Motor neuron (in vitro differentiated cells): Measurements from ENCODE around the gene GRK1. TPM values are rescaled to one million over a fixed set of nuclear protein-coding genes. Genes with fewer than 3 reads are reported as not detected.
A peak's percentile ranks its signal among the peaks of the same experiment; 100 is the strongest.
"Not testable (repeated sequence)": the region's sequence is repeated elsewhere in the genome, so short reads cannot be mapped to it uniquely, and the experiment has no call there.

Experiments
- ATAC-seq, 8 experiments: fragments of 200-7000 bp; cut with Tn5 transposase; replicated peaks in 6 of 8; 2 replicates each; pipeline ENCODE4 v1.8.0; 2021; ENCODE audit warnings: mild to moderate bottlenecking in 8 of 8, moderate library complexity in 8 of 8
- H3K27ac ChIP-seq, 2 donors: fragments of 250-450 bp; sonication (Bioruptor Pico); 2 replicates each; pipeline ENCODE4 v1.9.0; 2021; ENCODE audit warnings: antibody characterized with exemption in 2 of 2, mild to moderate bottlenecking in 2 of 2, moderate library complexity in 1 of 2
- H3K4me1 ChIP-seq, 2 donors: fragments of 250-450 bp; sonication (Bioruptor Pico); replicated peaks in 1 of 2; 2 replicates each; pipeline ENCODE4 v1.6.1; 2021; ENCODE audit warnings: antibody characterized with exemption in 2 of 2, mild to moderate bottlenecking in 2 of 2, moderate library complexity in 1 of 2
- H3K4me3 ChIP-seq, 5 donors: fragments of 250-450 bp; sonication (Bioruptor Pico); 2 replicates each; pipeline ENCODE4 v1.9.0; 2021; ENCODE audit warnings: antibody characterized with exemption in 5 of 5, mild to moderate bottlenecking in 5 of 5, moderate library complexity in 4 of 5
- WGBS, 10 experiments: fragments of 450-650 bp; shearing (Covaris generic); methylation state at CpG; one replicate each; pipeline ENCODE4 v1.0.0; 2022; 5-methylcytosine and 5-hydroxymethylcytosine counted together
- in situ Hi-C, 9 experiments: fragments of 400-800 bp; cut with MboI; loops; one replicate each; pipeline ENCODE4 v1.15.0; 2021; ENCODE audit warnings: low sequenced_read_pairs in 9 of 9, low pct_unique_long_range_greater_than_20kb in 2 of 9; ENCODE audit not compliant: unreplicated experiment in 9 of 9
- total RNA-seq, 8 experiments: library from RNA; unstranded; fragments of 300-600 nt; gene quantifications; 2 replicates each; pipeline versions ENCODE4 v1.2.3 to v1.2.4, GENCODE V29; 2022

The GRK1 gene
- total RNA-seq, 8 experiments from 2014 or later: under 0.01 to 1.1 (median 0.38) TPM; not detected in 1

- ATAC-seq: peak in 4 of 8 experiments; percentile 19 to 66 (median 54)
- 40 to 95% (median 81%) methylated on average over 1 to 6 of the region's 21 CpGs; no CpG with 5 or more reads in 4 of the 10 experiments for WGBS, 10 experiments
- no peak overlapping the region for H3K4me3 ChIP-seq
Observed at GRCh38 chr13:113742445-113743120, 75.6 kb downstream of the GRK1 start.

DNA sequence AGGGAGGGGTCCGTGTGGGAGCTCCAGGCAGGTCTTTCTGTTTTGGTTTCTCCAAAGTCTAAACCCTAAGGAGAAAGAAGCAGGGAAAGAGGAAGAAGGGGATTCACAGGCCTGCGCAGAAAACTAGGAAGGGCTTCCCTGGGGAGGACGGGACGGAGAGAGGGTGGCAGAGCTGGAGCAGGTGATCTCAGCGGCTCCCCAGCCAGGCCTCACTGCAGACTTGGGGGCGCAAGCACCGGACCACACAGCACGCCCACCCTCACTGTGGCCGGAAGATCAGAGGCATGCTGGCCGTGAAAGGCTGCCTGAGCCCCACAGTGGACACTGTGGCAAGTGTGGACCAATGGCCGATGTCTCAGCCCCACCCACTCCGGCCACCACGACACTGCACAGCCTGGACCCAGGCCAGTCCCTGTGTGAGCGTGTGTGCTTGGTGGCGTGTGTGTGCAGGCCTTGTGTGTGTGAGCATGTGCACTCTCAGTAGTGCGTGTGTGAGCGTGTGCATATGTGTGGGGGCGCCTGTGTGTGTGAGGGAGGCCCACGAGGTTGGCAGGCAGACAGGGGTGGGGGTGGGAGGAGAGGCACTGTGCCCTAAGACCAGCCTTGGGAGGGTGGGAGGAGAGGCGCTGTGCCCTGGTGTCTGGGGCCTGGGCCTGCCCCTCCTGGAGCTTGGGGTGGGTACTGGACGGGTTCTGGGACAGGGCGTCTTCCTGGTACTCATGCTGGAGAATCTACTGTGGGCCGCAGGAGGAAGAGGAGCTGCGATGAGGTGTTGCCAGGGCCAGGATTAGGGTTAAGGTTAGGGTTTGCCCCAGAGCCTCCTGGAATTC is 76.6 kb downstream of the GRK1 start:
- in situ Hi-C loops: no loop called here
- ATAC-seq: no peak
- WGBS, 10 experiments: 53 to 100% (median 90%) methylated on average over 1 to 8 of the region's 24 CpGs; no CpG with 5 or more reads in 4 of the 10 experiments
- Histone ChIP-seq H3K27ac (no peak overlapping the region), H3K4me3 (no peak overlapping the region), H3K4me1 (peaks cover 20 to 23% of the 10 kb centered on the region in 2 donors)

More at GRCh38 chr13:113742445-113743120, 75.6 kb downstream of the GRK1 start:
- in situ Hi-C loops: no loop called here
- H3K4me1 ChIP-seq: peaks cover 12 to 23% of the 10 kb centered on the region in 2 donors
- H3K27ac ChIP-seq: peak overlapping the region in 1 of 2 donors; percentile 20

GRCh38 chr13:113744197-113745000 is 77.4 kb downstream of the GRK1 start:
- in situ Hi-C loops: no loop called here
- no peak overlapping the region for H3K27ac ChIP-seq
- no peak for ATAC-seq
- H3K4me1 ChIP-seq: peaks cover 20 to 23% of the 10 kb centered on the region in 2 donors
- WGBS, 10 experiments: 33 to 92% (median 77%) methylated on average over 2 to 6 of the region's 21 CpGs; no CpG with 5 or more reads in 6 of the 10 experiments
- no peak overlapping the region for H3K4me3 ChIP-seq

- Histone ChIP-seq H3K27ac (no peak overlapping the region), H3K4me3 (no peak overlapping the region), H3K4me1 (peaks cover 20 to 23% of the 10 kb centered on the region in 2 donors)
- in situ Hi-C loops: no loop called here
- ATAC-seq: no peak
- 83 to 100% (median 100%) methylated on average over 1 to 5 of the region's 9 CpGs; no CpG with 5 or more reads in 5 of the 10 experiments for WGBS, 10 experiments
Observed at GRCh38 chr13:113745059-113745458, 78.0 kb downstream of the GRK1 start.

- in situ Hi-C loops, ATAC-seq, H3K27ac ChIP-seq, H3K4me3 ChIP-seq: not testable (repeated sequence)
- 60 to 80% (median 80%) methylated on average over 1 to 5 of the region's 24 CpGs; no CpG with 5 or more reads in 6 of the 10 experiments for WGBS, 10 experiments
- H3K4me1 ChIP-seq: peaks cover 20 to 23% of the 10 kb centered on the region in 2 donors
Observed at GRCh38 chr13:113745500-113746142, 78.6 kb downstream of the GRK1 start.

DNA sequence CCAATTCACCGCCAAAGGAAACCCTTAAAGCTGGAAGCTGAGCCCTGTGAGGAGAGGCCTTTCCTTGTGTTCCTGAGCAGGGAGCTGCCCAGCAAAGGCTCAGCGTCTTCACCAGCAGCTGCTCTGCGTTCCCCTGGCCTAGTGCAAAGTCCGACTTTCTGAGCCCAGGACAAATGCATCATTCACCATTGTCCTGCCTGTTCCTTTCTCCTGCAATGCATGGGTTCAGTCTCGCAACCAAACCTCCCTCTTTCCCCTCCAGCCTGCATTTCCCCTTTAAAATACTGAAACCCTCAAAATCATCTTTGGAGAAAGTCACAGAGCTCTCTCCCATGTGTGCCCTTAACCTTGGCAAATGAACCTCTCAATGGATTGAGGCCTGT is 79.1 kb downstream of the GRK1 start:
- ATAC-seq: no peak
- H3K27ac ChIP-seq: no peak overlapping the region
- H3K4me1 ChIP-seq: peaks cover 20 to 23% of the 10 kb centered on the region in 2 donors
- WGBS, 10 experiments: 64 to 100% (median 67%) methylated on average over 1 to 4 of the region's 5 CpGs; no CpG with 5 or more reads in 5 of the 10 experiments
- in situ Hi-C loops: no loop called here
- no peak overlapping the region for H3K4me3 ChIP-seq

GRCh38 chr13:113746671-113747070 is 79.7 kb downstream of the GRK1 start:
- Histone ChIP-seq H3K4me1 (peaks cover 19 to 21% of the 10 kb centered on the region in 2 donors), H3K27ac (no peak overlapping the region), H3K4me3 (no peak overlapping the region)
- in situ Hi-C loops: no loop called here
- no peak for ATAC-seq
- WGBS, 10 experiments: 58 to 100% (median 65%) methylated on average over 1 to 6 of the region's 12 CpGs; no CpG with 5 or more reads in 5 of the 10 experiments

DNA sequence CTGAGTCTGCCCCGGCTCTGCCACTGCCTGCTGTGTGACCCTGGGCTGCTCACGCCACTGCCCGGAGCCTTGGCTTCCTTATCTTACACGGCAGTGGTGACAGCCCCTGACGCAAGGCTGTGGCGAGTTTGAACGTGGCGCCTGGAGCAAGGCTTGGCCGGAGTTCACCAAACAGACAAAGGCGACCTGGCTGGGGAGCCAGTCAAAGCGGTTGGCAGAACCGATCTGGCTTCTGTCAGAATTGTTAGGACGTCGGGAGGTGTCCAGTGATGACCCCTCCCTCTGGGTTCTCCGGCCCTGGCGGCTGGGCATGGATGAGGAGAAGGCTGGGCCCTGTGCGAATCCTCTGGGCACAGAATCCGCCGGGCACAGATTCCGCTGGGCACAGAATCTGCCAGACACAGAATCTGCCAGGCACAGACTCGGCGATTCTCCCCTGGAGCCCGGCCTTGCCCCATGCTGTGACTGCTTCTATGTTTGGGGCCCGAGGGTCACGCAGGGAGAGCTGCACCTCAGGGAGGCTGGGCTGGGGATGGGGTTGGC is 80.3 kb downstream of the GRK1 start:
- peak in 1 of 8 experiments; percentile 5 for ATAC-seq
- in situ Hi-C loops: no loop called here
- Histone ChIP-seq H3K27ac (no peak overlapping the region), H3K4me1 (peaks cover 12 to 14% of the 10 kb centered on the region in 2 donors), H3K4me3 (no peak overlapping the region)
- 73 to 100% (median 86%) methylated on average over 1 to 9 of the region's 25 CpGs; no CpG with 5 or more reads in 3 of the 10 experiments for WGBS, 10 experiments

DNA sequence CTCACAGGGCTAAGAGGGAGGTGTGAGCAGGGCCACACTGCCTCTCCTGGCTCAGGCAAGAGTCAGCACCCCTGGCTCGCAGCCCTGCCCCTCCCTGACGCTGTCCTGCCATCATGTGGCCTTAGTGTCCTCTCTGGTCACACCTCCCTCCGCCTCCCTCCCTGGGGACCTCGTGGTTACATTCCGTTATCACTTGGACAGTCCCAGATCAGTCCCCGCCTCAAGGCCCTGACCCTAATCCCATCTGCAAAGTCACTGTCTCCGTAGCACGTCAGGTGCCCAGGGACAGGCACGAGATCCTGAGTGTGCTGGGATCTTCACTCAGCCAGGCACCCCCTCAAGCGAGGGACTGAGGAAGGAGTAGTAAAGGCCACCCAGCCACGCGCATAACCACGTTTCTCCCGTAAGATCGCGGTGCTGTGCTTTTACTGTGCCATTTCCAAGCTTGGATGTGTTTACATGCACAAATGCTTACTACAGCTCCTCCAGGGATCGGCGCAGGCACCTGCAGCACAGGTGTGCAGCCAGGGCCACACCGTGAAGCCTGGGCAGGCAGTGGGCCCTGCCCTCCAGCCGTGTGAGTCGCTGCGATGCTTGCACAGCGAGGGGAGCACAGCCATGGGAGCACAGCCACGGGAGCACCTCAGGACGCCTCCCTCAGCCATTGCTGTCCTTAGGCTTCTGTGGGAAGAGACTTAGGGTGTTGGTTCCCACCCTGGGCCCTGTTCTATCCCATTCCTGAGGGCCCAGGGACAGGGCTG is 81.3 kb downstream of the GRK1 start:
- ATAC-seq: peak in 5 of 8 experiments; percentile 21 to 93 (median 79)

GRCh38 chr13:113748862-113749451 is 81.9 kb downstream of the GRK1 start:
- WGBS, 10 experiments: 0 to 83% (median 80%) methylated on average over 2 to 4 of the region's 22 CpGs; no CpG with 5 or more reads in 7 of the 10 experiments
- no peak overlapping the region for H3K27ac ChIP-seq
- no peak overlapping the region for H3K4me3 ChIP-seq
- ATAC-seq: no peak
- in situ Hi-C loops: no loop called here
- H3K4me1 ChIP-seq: peaks cover 8 to 11% of the 10 kb centered on the region in 2 donors

More for the DNA sequence above, 81.3 kb downstream of the GRK1 start:
- H3K27ac ChIP-seq: peak overlapping the region in 1 of 2 donors; percentile 3
- H3K4me3 ChIP-seq: no peak overlapping the region
- 40 to 70% (median 60%) methylated on average over 1 to 6 of the region's 25 CpGs; no CpG with 5 or more reads in 6 of the 10 experiments for WGBS, 10 experiments
- in situ Hi-C loops: no loop called here
- H3K4me1 ChIP-seq: peaks cover 8 to 11% of the 10 kb centered on the region in 2 donors

DNA sequence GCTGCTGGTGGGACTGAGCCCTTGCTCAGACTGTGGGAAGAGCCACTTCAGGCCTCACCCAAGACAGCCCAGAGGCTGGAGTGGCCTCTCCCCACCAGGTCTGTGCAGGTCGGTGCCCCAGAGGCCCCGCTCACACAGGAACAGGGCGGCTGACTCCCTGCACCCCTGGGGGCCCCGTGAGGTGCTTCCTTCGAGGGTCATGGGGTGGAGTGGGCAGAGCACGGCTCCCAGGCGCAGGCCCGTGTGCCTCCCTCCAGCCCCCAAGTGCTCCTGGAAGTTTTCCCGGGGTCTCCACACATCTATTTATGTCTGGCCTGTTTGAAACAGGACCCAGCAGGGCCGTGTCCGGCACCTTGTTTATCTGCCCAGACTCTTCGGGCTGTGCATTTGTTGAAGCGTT is 82.5 kb downstream of the GRK1 start:
- WGBS, 10 experiments: 100% methylated on average over 1 of the region's 13 CpGs; no CpG with 5 or more reads in 9 of the 10 experiments
- ATAC-seq: no peak
- Histone ChIP-seq H3K4me1 (peaks cover 8 to 11% of the 10 kb centered on the region in 2 donors), H3K27ac (no peak overlapping the region), H3K4me3 (no peak overlapping the region)
- in situ Hi-C loops: no loop called here
